GM13976 (cell line): Measurements from ENCODE around the gene SHISA2.

Experiments
- DNase-seq: peaks from one replicate; pipeline ENCODE4 v3.0.0; 2012; ENCODE audit warnings: low spot score
- in situ Hi-C: fragments of 300-500 bp; cut with MboI; formaldehyde crosslinking; loops from one replicate; pipeline ENCODE4 v1.12.0; 2022; ENCODE audit warnings: low sequenced_read_pairs, mixed read lengths, inconsistent platforms; ENCODE audit not compliant: unreplicated experiment
- TF ChIP-seq, protein P1 (sequence below): IDR thresholded peaks from 2 replicates; pipeline ENCODE4 v1.5.1; 2012; ENCODE audit warnings: borderline replicate concordance, mild to moderate bottlenecking; ENCODE audit not compliant: insufficient read depth; ENCODE audit errors: extremely low read depth, missing control alignments, control extremely low read depth

Gene SHISA2

DNA sequence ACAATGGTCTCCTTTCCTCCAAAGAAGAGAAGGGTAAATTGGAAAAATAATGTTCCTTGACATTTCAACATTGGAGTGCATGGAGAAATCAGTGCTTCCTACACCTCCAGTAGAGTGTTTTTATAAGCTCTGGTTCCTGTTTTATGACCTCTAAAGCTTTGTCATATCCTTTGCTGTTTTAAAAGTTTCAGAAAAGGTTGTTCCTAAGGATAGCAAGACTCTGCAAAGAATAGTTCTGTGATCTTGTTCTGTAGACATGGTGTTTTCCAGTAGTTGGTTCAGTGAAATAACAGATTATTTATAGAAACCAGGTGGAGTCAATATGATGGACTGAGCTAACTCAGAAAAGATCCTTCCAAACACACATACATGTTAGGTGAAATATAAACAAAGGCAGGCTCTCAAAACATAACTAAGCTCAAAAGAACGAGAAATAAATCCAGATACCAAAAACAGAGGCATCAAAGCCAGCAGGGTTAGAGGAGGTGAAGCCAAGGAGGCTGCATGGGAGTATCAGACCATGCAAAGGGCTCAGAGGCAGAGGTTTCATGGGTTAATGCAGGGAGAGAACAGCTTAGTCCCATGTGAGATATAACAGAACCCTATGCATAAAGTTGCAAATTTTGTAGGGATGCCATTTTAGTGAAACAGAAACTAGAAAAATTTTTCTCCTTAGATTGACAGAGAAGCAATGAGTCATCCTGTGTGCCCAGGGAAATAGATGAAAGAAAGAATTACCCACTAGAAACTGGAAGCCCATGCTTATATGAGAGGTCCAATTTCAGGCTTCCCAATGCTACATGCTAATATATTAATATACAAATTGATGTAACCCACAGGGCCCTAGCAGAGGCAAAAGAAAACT is 44.3 kb downstream of the SHISA2 start:
- in situ Hi-C loops = no loop called here
- DNase-seq = no peak
- TF ChIP-seq, protein P1, sequence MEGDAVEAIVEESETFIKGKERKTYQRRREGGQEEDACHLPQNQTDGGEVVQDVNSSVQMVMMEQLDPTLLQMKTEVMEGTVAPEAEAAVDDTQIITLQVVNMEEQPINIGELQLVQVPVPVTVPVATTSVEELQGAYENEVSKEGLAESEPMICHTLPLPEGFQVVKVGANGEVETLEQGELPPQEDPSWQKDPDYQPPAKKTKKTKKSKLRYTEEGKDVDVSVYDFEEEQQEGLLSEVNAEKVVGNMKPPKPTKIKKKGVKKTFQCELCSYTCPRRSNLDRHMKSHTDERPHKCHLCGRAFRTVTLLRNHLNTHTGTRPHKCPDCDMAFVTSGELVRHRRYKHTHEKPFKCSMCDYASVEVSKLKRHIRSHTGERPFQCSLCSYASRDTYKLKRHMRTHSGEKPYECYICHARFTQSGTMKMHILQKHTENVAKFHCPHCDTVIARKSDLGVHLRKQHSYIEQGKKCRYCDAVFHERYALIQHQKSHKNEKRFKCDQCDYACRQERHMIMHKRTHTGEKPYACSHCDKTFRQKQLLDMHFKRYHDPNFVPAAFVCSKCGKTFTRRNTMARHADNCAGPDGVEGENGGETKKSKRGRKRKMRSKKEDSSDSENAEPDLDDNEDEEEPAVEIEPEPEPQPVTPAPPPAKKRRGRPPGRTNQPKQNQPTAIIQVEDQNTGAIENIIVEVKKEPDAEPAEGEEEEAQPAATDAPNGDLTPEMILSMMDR = no peak
